ENCODE measurements around the gene TSPAN13.
"Not testable (repeated sequence)": the region's sequence is repeated elsewhere in the genome, so short reads cannot be mapped to it uniquely, and the experiment has no call there.

TSPAN13 gene

GRCh38 chr7:16741676-16742075 lies 11.9 kb upstream of the TSPAN13 start:
- no peak for DNase-seq

DNA sequence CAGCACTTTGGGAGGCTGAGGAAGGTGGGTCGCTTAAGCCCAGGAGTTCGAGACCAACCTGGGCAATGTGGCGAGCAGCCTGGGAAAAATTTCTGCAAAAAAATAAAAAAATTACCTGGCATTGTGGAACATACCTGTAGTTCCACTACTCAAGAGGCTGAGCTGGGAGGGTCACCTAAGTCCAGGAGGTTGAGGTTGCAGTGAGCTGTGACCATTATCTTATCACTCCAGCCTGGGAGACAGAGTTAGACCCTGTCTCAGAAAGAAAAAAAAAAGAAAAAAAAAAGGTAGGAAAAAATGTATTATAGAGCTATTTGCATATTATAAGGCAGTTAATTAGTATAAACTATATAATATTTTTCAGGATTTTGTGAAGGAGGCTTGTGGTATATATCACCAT lies 11.0 kb upstream of the TSPAN13 start:
- no peak for DNase-seq

- DNase-seq, result no peak
These were observed 10.3 kb upstream of the TSPAN13 start for GRCh38 chr7:16743236-16743635.

DNA sequence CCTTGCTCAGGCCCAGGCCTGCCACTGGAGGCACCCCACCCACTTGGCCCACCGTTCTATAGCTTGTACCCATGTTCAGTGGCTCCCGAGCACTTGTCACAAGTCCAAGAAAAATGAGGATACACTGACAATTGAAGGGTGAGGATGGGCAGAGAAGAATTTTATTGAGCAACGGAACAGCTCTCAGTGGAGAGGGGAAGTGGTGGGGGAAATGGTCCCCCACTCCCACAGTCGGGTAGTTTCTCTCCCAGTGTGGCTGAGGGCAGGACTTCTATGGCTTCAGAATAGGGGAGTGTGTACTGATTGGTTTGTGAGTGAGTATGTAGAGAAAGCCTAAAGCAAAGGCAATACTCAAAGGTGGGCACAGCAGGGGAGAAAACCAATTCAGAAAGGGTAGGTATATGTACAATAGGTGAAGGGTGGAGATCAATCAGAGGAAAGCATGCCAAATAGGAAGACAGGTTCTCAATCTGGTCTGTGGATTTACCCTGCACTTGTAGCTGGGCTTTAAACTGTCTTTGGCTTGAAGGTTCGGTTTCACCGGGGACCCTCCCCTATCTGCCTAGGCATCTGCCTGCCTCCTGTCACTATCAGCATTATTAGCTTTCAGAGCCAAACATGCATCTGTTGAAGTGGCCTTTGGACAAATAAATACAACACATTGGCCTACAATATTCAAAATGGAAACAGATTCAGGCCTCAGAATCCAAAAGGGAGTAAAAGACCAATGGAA lies 8.9 kb upstream of the TSPAN13 start:
- no peak for DNase-seq

- DNase-seq, result no peak
These were observed 7.9 kb upstream of the TSPAN13 start for GRCh38 chr7:16745645-16746044.

- DNase-seq, result no peak
These were observed 6.5 kb upstream of the TSPAN13 start for GRCh38 chr7:16747102-16747501.

GRCh38 chr7:16753932-16754855 lies 639 bp downstream of the TSPAN13 start:
- no peak for DNase-seq

DNA sequence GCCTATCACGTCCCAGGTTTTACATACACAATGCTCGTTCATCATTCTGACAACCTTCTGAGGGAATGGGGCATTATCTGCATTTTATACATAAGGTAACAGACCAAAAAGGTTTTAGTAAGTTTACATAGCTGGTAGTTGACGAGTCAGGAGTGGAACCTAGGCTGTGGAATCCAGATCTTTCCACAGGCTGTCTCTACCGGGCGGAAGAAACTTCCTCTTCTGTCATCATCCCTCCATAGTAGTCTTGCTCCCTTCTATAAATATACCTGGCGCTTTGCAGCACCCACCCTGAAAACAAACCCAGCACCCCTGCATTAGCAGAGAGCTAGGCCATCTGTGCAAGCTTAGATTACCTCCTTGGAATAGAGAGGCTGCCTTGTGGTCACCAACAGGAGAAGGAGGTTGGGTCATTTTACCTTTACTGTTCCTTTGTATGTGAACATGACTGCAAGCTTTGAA lies 1.3 kb downstream of the TSPAN13 start:
- DNase-seq, result no peak

GRCh38 chr7:16755397-16755796 lies 1.8 kb downstream of the TSPAN13 start:
- DNase-seq, result no peak

- no peak for DNase-seq
These were observed 4.5 kb downstream of the TSPAN13 start for GRCh38 chr7:16758036-16758435.

DNA sequence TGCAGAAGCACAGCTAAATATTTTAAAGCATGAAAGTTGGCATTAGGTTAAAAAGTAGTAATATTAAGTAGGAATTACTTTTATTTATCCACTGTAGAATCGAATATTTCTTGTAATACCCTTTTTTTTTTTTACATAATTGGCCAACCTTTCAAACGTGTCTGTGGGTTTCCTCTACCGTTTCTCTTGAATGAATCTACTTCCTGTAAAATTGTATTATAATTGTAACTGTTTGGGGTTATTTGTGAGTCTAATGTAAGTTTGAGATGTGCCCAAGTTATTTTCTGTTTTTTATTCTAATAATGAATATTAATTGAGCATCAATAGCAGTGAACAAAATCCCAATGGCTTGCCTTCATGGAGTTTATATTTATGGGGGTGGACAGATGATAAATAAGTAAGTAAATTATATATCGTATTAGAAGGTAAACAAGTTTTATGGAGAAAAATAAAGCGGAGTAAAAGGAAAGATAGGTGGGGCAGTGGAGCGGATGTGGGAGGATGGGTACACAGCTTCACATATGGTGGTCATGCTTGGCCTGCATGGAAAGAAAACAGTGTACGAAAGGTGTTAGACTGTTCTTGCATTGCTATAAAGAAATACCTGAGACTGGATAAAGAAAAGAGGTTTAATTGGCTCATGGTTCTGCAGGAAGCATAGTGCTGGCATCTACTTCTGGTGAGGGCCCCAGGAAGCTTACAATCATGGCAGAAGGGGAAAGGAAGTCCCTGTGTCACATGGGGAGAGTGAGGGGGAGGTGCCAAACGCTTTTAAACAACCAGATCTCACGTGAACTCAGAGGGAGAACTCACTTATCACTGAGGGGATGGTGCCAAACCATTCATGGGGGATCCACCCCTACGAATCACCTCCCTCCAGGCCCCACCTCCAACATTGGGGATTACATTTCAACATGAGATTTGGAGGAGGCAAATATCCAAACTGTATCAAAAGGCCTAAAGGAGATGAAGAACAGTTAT lies 5.4 kb downstream of the TSPAN13 start:
- DNase-seq, result no peak

DNA sequence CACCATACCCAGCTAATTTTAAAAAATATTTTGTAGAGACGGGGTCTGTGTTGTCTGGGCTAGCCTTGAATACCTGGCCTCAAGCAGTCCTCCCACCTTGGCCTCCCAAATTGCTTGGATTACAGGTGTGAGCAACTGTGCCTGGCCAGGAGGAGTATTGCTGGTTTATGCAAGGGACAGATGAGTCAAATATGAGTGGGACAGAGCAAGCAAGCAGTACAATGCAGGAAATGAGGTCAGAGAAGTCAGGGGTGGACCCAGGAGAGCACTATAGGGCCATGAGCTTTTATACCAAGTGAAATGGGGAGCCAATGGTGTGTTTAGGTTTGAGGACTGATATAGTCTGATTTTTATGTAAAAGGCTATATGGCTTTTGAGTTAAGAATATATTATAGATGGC lies 6.3 kb downstream of the TSPAN13 start:
- no peak for DNase-seq

DNA sequence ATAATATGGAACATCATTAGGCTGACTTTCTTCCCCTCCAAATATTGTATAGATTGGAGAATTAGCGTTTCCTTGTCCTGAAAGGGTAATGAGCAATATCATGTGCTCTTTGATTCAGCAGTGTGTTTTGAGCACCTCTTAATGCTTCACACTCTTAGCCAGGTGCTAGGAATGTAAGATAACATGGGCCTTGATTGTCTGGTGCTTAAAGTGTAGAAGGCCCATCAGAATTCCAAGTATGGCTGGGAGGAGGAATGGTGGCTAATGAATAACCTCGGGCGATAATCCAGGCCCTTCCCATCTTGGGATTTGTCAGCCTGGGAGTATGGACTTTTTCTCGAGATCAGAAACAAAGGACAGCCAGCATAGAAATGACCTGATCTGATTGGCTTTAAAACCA lies 8.6 kb downstream of the TSPAN13 start:
- DNase-seq, result no peak

- no peak for DNase-seq
These were observed 11.4 kb downstream of the TSPAN13 start for GRCh38 chr7:16764942-16765341.

- no peak for DNase-seq
These were observed 11.9 kb downstream of the TSPAN13 start for GRCh38 chr7:16765436-16765859.

DNA sequence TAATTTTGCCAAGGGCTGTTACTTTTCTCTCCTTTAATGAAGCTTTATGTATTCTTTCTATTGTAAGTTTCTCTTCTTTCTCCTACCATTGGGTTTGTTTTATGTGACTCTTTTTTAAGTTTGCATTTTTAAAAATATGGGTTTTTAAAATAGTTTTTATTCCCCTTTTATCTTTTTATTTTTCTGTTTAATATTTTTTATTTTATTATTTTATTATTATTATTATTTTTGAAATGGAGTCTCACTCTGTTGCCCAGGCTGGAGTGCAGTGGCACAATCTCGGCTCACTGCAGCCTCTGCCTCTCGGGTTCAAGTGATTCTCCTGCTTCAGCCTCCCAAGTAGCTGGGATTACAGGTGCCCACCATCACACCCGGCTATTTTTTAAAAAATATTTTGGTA lies 16.4 kb downstream of the TSPAN13 start:
- DNase-seq, result not testable (repeated sequence)

DNA sequence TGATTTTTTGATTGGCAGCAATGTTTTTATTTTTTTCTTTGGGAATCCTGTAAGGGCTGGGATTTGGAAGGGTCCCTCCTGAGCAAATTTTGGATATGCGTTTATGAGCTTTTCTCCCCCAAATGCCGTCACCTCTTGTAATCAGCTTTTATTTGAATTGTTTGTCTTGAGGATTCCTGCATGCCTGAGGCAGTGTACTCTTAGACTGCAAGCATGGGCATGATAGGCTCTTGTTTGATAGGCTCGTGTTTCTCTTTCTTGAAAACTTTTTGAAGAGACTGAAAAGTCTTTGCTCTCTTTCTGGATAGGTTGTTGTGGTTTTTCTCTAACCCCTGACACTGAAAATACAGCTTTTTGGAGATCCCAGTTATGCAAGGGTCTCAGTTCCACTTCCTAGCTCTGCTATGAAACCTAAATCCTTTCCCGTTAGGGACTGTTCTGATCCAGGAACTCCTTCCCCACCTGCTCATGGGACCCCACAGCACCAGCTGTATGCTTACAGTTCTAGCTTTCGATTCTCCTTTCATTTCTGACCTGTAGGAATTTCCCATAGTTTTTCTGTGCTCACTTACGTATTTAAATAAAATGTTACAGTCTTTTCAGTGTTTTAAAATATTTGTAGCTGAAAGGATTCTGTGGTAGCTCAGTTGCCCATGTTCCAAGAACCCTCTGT lies 17.2 kb downstream of the TSPAN13 start:
- no peak for DNase-seq

DNA sequence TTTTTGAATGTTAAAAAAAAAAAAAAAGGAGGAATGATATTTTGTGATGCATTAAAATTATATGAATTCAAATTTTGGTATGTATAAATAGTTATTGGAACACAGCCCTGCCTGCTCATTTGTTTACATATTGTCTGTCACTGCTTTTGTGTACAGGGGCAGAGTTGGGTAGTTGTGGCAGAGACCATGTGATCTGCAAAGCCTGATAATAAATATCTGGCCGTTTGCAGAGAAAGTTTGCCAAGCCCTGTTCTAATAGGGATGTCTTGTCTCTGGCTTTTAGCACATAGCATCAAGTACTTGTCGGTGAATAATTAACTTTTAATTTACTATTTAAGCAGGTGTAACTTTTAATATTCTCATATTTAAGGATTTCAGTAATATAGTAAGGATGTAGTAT lies 19.8 kb downstream of the TSPAN13 start:
- DNase-seq, result no peak

DNA sequence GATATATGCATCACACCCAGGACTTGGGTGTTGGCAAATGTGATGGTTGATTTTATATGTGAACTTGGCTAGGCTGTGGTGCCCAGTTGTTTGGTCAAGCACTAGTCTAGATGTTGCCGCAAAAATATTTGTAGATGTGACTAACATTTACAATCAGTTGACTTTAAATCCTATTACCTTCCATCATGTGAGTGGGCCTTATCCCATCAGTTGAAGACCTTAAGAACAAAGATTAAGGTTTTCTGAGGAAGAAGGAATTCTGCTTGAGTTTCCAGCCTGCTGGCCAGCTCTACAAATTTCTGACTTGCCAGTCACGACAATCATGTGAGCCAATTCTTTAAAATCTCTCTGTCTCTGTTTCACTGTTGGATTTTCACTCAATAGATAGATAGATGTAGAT lies 20.3 kb downstream of the TSPAN13 start:
- no peak for DNase-seq

- no peak for DNase-seq
These were observed 20.7 kb downstream of the TSPAN13 start for GRCh38 chr7:16774294-16774693.

- no peak for DNase-seq
These were observed 21.4 kb downstream of the TSPAN13 start for GRCh38 chr7:16774986-16775385.

GRCh38 chr7:16776053-16776452 lies 22.5 kb downstream of the TSPAN13 start:
- no peak for DNase-seq

All from amniotic stem cell (primary cell).